Measurements from ENCODE around the gene ZC3H12C.

DNA sequence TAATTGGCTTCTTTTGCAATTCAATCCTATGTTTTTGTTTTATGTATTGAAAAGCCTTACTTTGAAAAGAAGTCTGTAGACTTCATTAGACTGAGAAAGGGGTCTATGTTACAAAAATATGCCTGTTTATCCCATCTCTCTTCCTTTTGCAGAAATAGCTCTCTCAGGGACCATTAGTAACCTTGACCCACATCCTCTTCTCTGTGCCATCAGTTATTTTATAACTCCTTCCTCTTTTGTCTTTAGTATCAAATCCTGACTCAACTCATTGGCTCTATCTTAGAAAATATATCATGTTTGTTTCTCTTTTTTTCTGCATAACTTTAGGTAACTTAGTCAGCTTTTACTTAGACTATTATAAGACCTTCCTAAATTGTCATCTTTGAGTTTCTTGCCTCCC lies 20.3 kb downstream of the ZC3H12C start:
- no peak for TF ChIP-seq POLR2A (IDR thresholded peaks at IDR 0.05; ENCODE audit: low read depth, low read length)
- TF ChIP-seq, protein P1, sequence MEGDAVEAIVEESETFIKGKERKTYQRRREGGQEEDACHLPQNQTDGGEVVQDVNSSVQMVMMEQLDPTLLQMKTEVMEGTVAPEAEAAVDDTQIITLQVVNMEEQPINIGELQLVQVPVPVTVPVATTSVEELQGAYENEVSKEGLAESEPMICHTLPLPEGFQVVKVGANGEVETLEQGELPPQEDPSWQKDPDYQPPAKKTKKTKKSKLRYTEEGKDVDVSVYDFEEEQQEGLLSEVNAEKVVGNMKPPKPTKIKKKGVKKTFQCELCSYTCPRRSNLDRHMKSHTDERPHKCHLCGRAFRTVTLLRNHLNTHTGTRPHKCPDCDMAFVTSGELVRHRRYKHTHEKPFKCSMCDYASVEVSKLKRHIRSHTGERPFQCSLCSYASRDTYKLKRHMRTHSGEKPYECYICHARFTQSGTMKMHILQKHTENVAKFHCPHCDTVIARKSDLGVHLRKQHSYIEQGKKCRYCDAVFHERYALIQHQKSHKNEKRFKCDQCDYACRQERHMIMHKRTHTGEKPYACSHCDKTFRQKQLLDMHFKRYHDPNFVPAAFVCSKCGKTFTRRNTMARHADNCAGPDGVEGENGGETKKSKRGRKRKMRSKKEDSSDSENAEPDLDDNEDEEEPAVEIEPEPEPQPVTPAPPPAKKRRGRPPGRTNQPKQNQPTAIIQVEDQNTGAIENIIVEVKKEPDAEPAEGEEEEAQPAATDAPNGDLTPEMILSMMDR (conservative IDR thresholded peaks at IDR 0.05; ENCODE audit: low read depth, low read length): no peak
- no peak for TF ChIP-seq RAD21 (IDR thresholded peaks at IDR 0.05; ENCODE audit: low read length)
- TF ChIP-seq RCOR1 (IDR thresholded peaks at IDR 0.05; ENCODE audit: insufficient replicate concordance, low read length): no peak
- TF ChIP-seq CEBPB (IDR thresholded peaks at IDR 0.05; ENCODE audit: low read depth, low read length): no peak
- TF ChIP-seq MAZ (IDR thresholded peaks at IDR 0.05; ENCODE audit: borderline replicate concordance, low read depth, low read length): no peak
- no peak for TF ChIP-seq SMC3 (IDR thresholded peaks at IDR 0.05; ENCODE audit: low read depth, low read length)
- no peak for TF ChIP-seq MAFK (IDR thresholded peaks at IDR 0.05; ENCODE audit: low read depth, low read length)
- no peak for TF ChIP-seq FOS (IDR thresholded peaks at IDR 0.05; ENCODE audit: low read depth, low read length)
- no peak for TF ChIP-seq BHLHE40 (IDR thresholded peaks at IDR 0.05; ENCODE audit: low read depth, low read length)

Measured in IMR-90 (cell line).